GM18861 (cell line): ENCODE measurements around the gene SFN.
A peak's percentile ranks its signal among the peaks of the same experiment; 100 is the strongest.
"Not testable (repeated sequence)": the region's sequence is repeated elsewhere in the genome, so short reads cannot be mapped to it uniquely, and the experiment has no call there.

Experiments
- ATAC-seq: cut with Tn5 transposase; IDR thresholded peaks from one replicate; pipeline ENCODE4 v1.9.1; 2021; ENCODE audit not compliant: unreplicated experiment

Gene SFN

GRCh38 chr1:26864610-26865480, 1.9 kb downstream of the SFN start:
- ATAC-seq, result peak; percentile 93

GRCh38 chr1:26873097-26873496, 10.1 kb downstream of the SFN start:
- not testable (repeated sequence) for ATAC-seq

GRCh38 chr1:26874896-26875295, 11.9 kb downstream of the SFN start:
- ATAC-seq, result no peak

GRCh38 chr1:26877326-26877725, 14.4 kb downstream of the SFN start:
- ATAC-seq, result no peak

- ATAC-seq, result no peak
Observed at GRCh38 chr1:26879793-26880192, 16.8 kb downstream of the SFN start.

GRCh38 chr1:26881611-26882010, 18.7 kb downstream of the SFN start:
- ATAC-seq, result not testable (repeated sequence)

- no peak for ATAC-seq
Observed at GRCh38 chr1:26882696-26883463, 19.9 kb downstream of the SFN start.

GRCh38 chr1:26887125-26887524, 24.2 kb downstream of the SFN start:
- ATAC-seq, result no peak

- ATAC-seq, result no peak
Observed at GRCh38 chr1:26888231-26888630, 25.3 kb downstream of the SFN start.

- peak; percentile 63 for ATAC-seq
Observed at GRCh38 chr1:26889551-26890466, 26.9 kb downstream of the SFN start, which contains the start of gene GPN2. Gene GPN2, minus strand, starts transcription at chr1:26890283. Its CDS starts 187 bp downstream, at chr1:26890096.

GRCh38 chr1:26890467-26890796, 27.5 kb downstream of the SFN start:
- ATAC-seq, result peak; percentile 10

- no peak for ATAC-seq
Observed at GRCh38 chr1:26894263-26894662, 31.3 kb downstream of the SFN start.

GRCh38 chr1:26897351-26897750, 34.4 kb downstream of the SFN start:
- no peak for ATAC-seq

GRCh38 chr1:26900001-26900814, 37.3 kb downstream of the SFN start, which contains the start of gene GPATCH3:
Gene GPATCH3, minus strand, starts transcription at chr1:26900467. Its CDS starts 25 bp downstream, at chr1:26900442.
- ATAC-seq, result peak; percentile 74

- ATAC-seq, result no peak
Observed at GRCh38 chr1:26900815-26901511, 38.0 kb downstream of the SFN start.

- no peak for ATAC-seq
Observed at GRCh38 chr1:26907071-26907917, 44.3 kb downstream of the SFN start.

GRCh38 chr1:26909951-26910342, 47.0 kb downstream of the SFN start:
- no peak for ATAC-seq

- ATAC-seq, result no peak
Observed at GRCh38 chr1:26910343-26911160, 47.6 kb downstream of the SFN start.
